Peyer's patch (tissue), 4 donors: ENCODE measurements around the gene SEMA5A.

Experiments
- POLR2A ChIP-seq, 2 donors: fragments of 450-650 bp; IDR thresholded peaks; one replicate each; pipeline ENCODE4 v1.5.1; 2017; ENCODE audit warnings: antibody characterized with exemption in 2 of 2, mild to moderate bottlenecking in 2 of 2, moderate library complexity in 2 of 2
- TF ChIP-seq, protein P1 (sequence below), 6 experiments: fragments of 450-650 bp in 4 of 6; fragments of 200-600 bp in 2 of 6; sonication (generic) in 1 of 6; IDR thresholded peaks; one replicate each; pipeline ENCODE4 v1.5.1; 2017 to 2019; ENCODE audit warnings: antibody characterized with exemption in 6 of 6, mild to moderate bottlenecking in 3 of 6, moderate library complexity in 1 of 6

DNA sequence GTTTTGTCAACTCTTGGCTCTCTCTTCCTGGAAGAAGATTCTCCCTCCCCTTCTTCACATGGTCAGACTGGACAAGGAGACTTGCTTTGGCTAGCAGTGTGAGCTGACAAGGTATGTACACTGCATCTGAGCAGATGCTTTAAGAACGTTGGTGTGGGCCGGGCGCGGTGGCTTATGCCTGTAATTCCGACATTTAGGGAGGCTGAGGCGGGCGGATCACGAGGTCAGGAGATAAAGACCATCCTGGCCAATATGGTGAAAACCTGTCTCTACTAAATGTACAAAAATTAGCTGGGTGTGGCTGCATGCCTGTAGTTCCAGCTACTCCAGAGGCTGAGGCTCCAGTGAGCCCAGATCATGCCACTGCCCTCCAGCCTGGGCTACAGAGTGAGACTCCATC, 26.4 kb upstream of the SEMA5A start:
- TF ChIP-seq POLR2A (IDR thresholded peaks at IDR 0.05), result no peak
- TF ChIP-seq, protein P1, sequence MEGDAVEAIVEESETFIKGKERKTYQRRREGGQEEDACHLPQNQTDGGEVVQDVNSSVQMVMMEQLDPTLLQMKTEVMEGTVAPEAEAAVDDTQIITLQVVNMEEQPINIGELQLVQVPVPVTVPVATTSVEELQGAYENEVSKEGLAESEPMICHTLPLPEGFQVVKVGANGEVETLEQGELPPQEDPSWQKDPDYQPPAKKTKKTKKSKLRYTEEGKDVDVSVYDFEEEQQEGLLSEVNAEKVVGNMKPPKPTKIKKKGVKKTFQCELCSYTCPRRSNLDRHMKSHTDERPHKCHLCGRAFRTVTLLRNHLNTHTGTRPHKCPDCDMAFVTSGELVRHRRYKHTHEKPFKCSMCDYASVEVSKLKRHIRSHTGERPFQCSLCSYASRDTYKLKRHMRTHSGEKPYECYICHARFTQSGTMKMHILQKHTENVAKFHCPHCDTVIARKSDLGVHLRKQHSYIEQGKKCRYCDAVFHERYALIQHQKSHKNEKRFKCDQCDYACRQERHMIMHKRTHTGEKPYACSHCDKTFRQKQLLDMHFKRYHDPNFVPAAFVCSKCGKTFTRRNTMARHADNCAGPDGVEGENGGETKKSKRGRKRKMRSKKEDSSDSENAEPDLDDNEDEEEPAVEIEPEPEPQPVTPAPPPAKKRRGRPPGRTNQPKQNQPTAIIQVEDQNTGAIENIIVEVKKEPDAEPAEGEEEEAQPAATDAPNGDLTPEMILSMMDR (IDR thresholded peaks at IDR 0.05), result no peak
